HepG2 (cell line): ENCODE data around the gene MYH7. TPM values are rescaled to one million over a fixed set of nuclear protein-coding genes. Genes with fewer than 3 reads are reported as not detected.

Source experiments
- ISX ChIP-seq: sonication (generic); formaldehyde crosslinking; conservative IDR thresholded peaks from 2 replicates; pipeline ENCODE4 v1.5.0; 2020; ENCODE audit warnings: missing genetic modification reagents
- JARID2 ChIP-seq: sonication (generic); formaldehyde crosslinking; IDR thresholded peaks from 2 replicates; pipeline ENCODE4 v1.8.1; 2023; ENCODE audit warnings: missing genetic modification reagents, inconsistent platforms; ENCODE audit not compliant: insufficient replicate concordance
- KLF11 ChIP-seq: IDR thresholded peaks from 2 replicates; pipeline ENCODE4 v1.6.1; 2016; ENCODE audit warnings: missing compliant biosample characterization
- KLF16 ChIP-seq, 2 experiments: sonication (generic) in 1 of 2; formaldehyde crosslinking in 1 of 2; IDR thresholded peaks; 2 replicates each; pipeline versions ENCODE4 v1.6.1 to v1.8.0; 2016 to 2023; ENCODE audit warnings: missing genetic modification reagents in 2 of 2, missing compliant biosample characterization in 1 of 2
- MXI1 ChIP-seq: IDR thresholded peaks from 3 replicates; pipeline ENCODE4 v1.6.1; 2012; ENCODE audit warnings: low read depth, low read length, inconsistent platforms, borderline replicate concordance
- NKX3-1 ChIP-seq: sonication (generic); formaldehyde crosslinking; IDR thresholded peaks from 2 replicates; pipeline ENCODE4 v1.5.0; 2020; ENCODE audit warnings: missing genetic modification reagents
- PPARG ChIP-seq: conservative IDR thresholded peaks from 2 replicates; pipeline ENCODE4 v1.6.1; 2016; ENCODE audit warnings: missing biosample characterization, missing genetic modification reagents
- SATB2 ChIP-seq: sonication (generic); formaldehyde crosslinking; IDR thresholded peaks from 2 replicates; pipeline ENCODE4 v1.5.0; 2020; ENCODE audit warnings: missing genetic modification reagents
- SIN3B ChIP-seq: fragments of 150-350 bp; IDR thresholded peaks from 2 replicates; pipeline ENCODE4 v1.6.1; 2014; ENCODE audit warnings: low read length
- TAF15 ChIP-seq: fragments of 200-400 bp; formaldehyde crosslinking; IDR thresholded peaks from one replicate; pipeline ENCODE4 v1.6.1; 2018; ENCODE audit warnings: mild to moderate bottlenecking, low read depth, low read length; ENCODE audit not compliant: poor library complexity, severe bottlenecking
- TBP ChIP-seq: sonication (generic); formaldehyde crosslinking; IDR thresholded peaks from 2 replicates; pipeline ENCODE4 v1.5.0; 2020; ENCODE audit warnings: missing genetic modification reagents
- ZNF260 ChIP-seq: sonication (generic); formaldehyde crosslinking; IDR thresholded peaks from 2 replicates; pipeline ENCODE4 v1.4.0; 2020; ENCODE audit warnings: missing genetic modification reagents, low read depth, mild to moderate bottlenecking, borderline replicate concordance
- ZNF367 ChIP-seq: sonication (generic); formaldehyde crosslinking; IDR thresholded peaks from 2 replicates; pipeline ENCODE4 v1.4.0; 2020; ENCODE audit warnings: missing genetic modification reagents, borderline replicate concordance
- ZNF382 ChIP-seq: sonication (generic); formaldehyde crosslinking; IDR thresholded peaks from 2 replicates; pipeline ENCODE4 v1.5.0; 2020; ENCODE audit warnings: missing genetic modification reagents, mild to moderate bottlenecking, borderline replicate concordance
- ZNF615 ChIP-seq: sonication (generic); formaldehyde crosslinking; IDR thresholded peaks from 2 replicates; pipeline ENCODE4 v1.5.0; 2020; ENCODE audit warnings: mild to moderate bottlenecking, missing genetic modification reagents, borderline replicate concordance
- ZNF816 ChIP-seq: sonication (generic); formaldehyde crosslinking; IDR thresholded peaks from 2 replicates; pipeline ENCODE4 v1.8.0; 2022; ENCODE audit warnings: missing genetic modification reagents, mild to moderate bottlenecking, borderline replicate concordance
- polyA plus RNA-seq, 8 experiments: library from polyadenylated mRNA; depleted of rRNA in 3 of 8; stranded (reverse) in 7 of 8; unstranded in 1 of 8; fragments of >200 nt; fragmentation: Illumina TruSeq in 4 of 8; extraction: Trizol in 4 of 8; gene quantifications; 2 replicates each; pipeline versions ENCODE4 v1.2.1 to v1.2.3, GENCODE V29; 2011 to 2016; ENCODE audit warnings: low read depth in 4 of 8, missing spikeins in 1 of 8, mixed read lengths in 1 of 8; ENCODE audit not compliant: insufficient read depth in 1 of 8
- total RNA-seq, 5 experiments: library from RNA; depleted of rRNA; stranded (reverse); fragments of >200 nt; fragmentation: Illumina TruSeq; extraction: Trizol; gene quantifications; 2 replicates each; pipeline ENCODE4 v1.2.3, GENCODE V29; 2016; ENCODE audit warnings: low read depth in 1 of 5
- TF ChIP-seq, protein P1 (sequence below): IDR thresholded peaks from 2 replicates; pipeline ENCODE4 v1.6.1; 2016; ENCODE audit warnings: low read depth, missing genetic modification reagents, missing compliant biosample characterization
- TF ChIP-seq, protein P2 (sequence below): sonication (generic); formaldehyde crosslinking; IDR thresholded peaks from 2 replicates; pipeline ENCODE4 v1.5.1; 2020; ENCODE audit warnings: missing genetic modification reagents, mild to moderate bottlenecking, borderline replicate concordance

Gene MYH7
- total and polyA plus RNA-seq, 2 of the 13 experiments (the other 11 are each of a cell fraction or from before 2014, with no cell fraction given): 0.04 TPM; not detected in 1

DNA sequence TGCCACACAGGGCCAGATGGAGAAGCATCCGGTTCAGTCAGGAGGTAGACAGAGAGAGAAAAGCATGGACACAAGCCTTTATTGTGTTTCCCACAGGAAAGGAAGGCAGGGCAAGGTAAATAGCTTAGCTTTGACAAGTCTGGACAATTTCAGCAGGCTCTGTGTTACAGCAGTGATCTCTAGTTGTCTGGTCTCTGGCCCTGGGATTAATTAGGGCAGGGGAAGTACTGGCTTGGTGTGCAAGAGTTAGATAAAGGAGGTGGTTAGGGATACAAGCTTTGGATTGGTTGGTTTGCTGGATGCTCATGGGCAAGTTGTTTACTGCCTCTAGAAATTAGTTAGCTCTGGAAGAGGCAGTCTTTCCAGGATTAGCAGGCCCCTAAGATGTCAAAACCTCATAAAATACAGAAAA is 19.0 kb upstream of the MYH7 start (continued):
- no peak for TF ChIP-seq ZNF382 (CRISPR knock-in tag)
- no peak for TF ChIP-seq ZNF816 (CRISPR knock-in tag)
- no peak for TF ChIP-seq TBP
- no peak for TF ChIP-seq ZNF367
- no peak for TF ChIP-seq MXI1
- no peak for TF ChIP-seq KLF11
- TF ChIP-seq JARID2 (CRISPR knock-in tag): no peak
- no peak for TF ChIP-seq NKX3-1 (CRISPR knock-in tag)
- no peak for TF ChIP-seq KLF16 (CRISPR knock-in tag; IDR thresholded peaks at IDR 0.05)
- TF ChIP-seq ZNF260 (CRISPR knock-in tag): no peak
- no peak for TF ChIP-seq SATB2
- no peak for TF ChIP-seq ISX
- TF ChIP-seq, protein P1, sequence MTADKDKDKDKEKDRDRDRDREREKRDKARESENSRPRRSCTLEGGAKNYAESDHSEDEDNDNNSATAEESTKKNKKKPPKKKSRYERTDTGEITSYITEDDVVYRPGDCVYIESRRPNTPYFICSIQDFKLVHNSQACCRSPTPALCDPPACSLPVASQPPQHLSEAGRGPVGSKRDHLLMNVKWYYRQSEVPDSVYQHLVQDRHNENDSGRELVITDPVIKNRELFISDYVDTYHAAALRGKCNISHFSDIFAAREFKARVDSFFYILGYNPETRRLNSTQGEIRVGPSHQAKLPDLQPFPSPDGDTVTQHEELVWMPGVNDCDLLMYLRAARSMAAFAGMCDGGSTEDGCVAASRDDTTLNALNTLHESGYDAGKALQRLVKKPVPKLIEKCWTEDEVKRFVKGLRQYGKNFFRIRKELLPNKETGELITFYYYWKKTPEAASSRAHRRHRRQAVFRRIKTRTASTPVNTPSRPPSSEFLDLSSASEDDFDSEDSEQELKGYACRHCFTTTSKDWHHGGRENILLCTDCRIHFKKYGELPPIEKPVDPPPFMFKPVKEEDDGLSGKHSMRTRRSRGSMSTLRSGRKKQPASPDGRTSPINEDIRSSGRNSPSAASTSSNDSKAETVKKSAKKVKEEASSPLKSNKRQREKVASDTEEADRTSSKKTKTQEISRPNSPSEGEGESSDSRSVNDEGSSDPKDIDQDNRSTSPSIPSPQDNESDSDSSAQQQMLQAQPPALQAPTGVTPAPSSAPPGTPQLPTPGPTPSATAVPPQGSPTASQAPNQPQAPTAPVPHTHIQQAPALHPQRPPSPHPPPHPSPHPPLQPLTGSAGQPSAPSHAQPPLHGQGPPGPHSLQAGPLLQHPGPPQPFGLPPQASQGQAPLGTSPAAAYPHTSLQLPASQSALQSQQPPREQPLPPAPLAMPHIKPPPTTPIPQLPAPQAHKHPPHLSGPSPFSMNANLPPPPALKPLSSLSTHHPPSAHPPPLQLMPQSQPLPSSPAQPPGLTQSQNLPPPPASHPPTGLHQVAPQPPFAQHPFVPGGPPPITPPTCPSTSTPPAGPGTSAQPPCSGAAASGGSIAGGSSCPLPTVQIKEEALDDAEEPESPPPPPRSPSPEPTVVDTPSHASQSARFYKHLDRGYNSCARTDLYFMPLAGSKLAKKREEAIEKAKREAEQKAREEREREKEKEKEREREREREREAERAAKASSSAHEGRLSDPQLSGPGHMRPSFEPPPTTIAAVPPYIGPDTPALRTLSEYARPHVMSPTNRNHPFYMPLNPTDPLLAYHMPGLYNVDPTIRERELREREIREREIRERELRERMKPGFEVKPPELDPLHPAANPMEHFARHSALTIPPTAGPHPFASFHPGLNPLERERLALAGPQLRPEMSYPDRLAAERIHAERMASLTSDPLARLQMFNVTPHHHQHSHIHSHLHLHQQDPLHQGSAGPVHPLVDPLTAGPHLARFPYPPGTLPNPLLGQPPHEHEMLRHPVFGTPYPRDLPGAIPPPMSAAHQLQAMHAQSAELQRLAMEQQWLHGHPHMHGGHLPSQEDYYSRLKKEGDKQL (CRISPR knock-in tag): no peak
- TF ChIP-seq ZNF615: no peak
- no peak for TF ChIP-seq TAF15
- no peak for TF ChIP-seq SIN3B
- TF ChIP-seq PPARG (CRISPR knock-in tag): 0 out of 2 replicates have a peak, but pooled peaks have one; percentile 34
- TF ChIP-seq, protein P2, sequence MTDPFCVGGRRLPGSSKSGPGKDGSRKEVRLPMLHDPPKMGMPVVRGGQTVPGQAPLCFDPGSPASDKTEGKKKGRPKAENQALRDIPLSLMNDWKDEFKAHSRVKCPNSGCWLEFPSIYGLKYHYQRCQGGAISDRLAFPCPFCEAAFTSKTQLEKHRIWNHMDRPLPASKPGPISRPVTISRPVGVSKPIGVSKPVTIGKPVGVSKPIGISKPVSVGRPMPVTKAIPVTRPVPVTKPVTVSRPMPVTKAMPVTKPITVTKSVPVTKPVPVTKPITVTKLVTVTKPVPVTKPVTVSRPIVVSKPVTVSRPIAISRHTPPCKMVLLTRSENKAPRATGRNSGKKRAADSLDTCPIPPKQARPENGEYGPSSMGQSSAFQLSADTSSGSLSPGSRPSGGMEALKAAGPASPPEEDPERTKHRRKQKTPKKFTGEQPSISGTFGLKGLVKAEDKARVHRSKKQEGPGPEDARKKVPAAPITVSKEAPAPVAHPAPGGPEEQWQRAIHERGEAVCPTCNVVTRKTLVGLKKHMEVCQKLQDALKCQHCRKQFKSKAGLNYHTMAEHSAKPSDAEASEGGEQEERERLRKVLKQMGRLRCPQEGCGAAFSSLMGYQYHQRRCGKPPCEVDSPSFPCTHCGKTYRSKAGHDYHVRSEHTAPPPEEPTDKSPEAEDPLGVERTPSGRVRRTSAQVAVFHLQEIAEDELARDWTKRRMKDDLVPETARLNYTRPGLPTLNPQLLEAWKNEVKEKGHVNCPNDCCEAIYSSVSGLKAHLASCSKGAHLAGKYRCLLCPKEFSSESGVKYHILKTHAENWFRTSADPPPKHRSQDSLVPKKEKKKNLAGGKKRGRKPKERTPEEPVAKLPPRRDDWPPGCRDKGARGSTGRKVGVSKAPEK: no peak
